GM12864 (cell line): Measurements from ENCODE around the gene GBGT1.

Experiments
- DNase-seq: peaks from one replicate; pipeline ENCODE4 v3.0.0-alpha.2; 2011; ENCODE audit warnings: low read depth
- H3K4me3 ChIP-seq: 2 replicates; pipeline ENCODE4 v1.5.1; 2011; ENCODE audit warnings: mild to moderate bottlenecking, low read depth, low read length, control low read depth
- CTCF ChIP-seq: IDR thresholded peaks from 2 replicates; pipeline ENCODE4 v1.5.1; 2011; ENCODE audit warnings: low read depth, mild to moderate bottlenecking, moderate library complexity, low read length, control low read depth, inconsistent platforms; ENCODE audit errors: missing control alignments

The GBGT1 gene

GRCh38 chr9:133151601-133152525 lies 11.9 kb downstream of the GBGT1 start:
- no peak overlapping the region for H3K4me3 ChIP-seq
- no peak for TF ChIP-seq CTCF
- no peak for DNase-seq

- no peak for TF ChIP-seq CTCF
- no peak for DNase-seq
- no peak overlapping the region for H3K4me3 ChIP-seq
Measured at GRCh38 chr9:133151041-133151440, 12.7 kb downstream of the GBGT1 start.

GRCh38 chr9:133149130-133150015 lies 14.3 kb downstream of the GBGT1 start:
- DNase-seq = peak; percentile 84
- peak; percentile 38 for TF ChIP-seq CTCF
- H3K4me3 ChIP-seq = peak overlapping the region; percentile 99

- no peak for TF ChIP-seq CTCF
- DNase-seq = no peak
- peak overlapping the region; percentile 99 for H3K4me3 ChIP-seq
Measured at GRCh38 chr9:133148199-133149129, 15.2 kb downstream of the GBGT1 start.

- no peak for DNase-seq
- peak; percentile 99 for TF ChIP-seq CTCF
- peak overlapping the region; percentile 99 for H3K4me3 ChIP-seq
Measured at GRCh38 chr9:133147412-133148198, 16.1 kb downstream of the GBGT1 start.
